ENCODE results near the gene LGI2.

DNA sequence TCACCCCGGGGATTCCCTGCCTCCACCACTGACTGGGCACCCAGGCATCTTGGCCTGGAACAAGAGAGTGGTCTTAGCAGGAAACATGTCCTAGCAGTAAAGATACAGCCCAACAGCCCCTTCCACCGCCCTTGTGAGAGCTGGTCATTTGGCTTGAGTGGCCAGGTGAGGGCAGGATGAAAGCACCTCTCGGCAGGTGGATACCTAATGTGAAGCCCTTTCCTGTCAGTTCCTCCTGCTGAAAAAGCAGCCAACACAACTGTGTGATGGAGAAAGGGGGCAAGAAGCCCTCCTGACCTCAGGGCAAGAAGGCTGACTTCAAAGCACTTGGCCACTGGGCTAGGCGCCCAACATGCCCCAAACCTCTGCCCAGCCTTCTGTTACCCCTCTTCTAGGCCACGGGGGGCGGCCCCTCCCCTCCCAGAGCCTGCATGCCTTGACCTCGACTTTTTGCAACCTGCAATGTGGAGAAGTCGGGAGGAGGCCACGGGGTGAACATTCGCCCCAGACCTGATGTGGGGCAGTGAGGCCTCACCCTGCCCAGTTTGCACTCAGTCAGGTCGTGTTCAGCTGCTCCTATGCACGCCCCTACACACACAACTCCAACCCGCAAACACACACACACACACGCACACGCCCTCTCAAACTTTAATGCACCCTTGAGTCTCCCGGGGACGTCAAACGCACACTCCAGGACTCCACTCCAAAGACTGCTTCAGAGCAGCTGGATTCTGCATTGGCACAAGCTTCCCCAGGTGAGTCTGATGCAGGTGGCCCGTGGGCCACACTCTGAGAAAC is 1.1 kb downstream of the LGI2 start:
- TF ChIP-seq, protein P1, sequence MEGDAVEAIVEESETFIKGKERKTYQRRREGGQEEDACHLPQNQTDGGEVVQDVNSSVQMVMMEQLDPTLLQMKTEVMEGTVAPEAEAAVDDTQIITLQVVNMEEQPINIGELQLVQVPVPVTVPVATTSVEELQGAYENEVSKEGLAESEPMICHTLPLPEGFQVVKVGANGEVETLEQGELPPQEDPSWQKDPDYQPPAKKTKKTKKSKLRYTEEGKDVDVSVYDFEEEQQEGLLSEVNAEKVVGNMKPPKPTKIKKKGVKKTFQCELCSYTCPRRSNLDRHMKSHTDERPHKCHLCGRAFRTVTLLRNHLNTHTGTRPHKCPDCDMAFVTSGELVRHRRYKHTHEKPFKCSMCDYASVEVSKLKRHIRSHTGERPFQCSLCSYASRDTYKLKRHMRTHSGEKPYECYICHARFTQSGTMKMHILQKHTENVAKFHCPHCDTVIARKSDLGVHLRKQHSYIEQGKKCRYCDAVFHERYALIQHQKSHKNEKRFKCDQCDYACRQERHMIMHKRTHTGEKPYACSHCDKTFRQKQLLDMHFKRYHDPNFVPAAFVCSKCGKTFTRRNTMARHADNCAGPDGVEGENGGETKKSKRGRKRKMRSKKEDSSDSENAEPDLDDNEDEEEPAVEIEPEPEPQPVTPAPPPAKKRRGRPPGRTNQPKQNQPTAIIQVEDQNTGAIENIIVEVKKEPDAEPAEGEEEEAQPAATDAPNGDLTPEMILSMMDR (conservative IDR thresholded peaks at IDR 0.05; ENCODE audit: low read depth, low read length) = no peak
- TF ChIP-seq EZH2 (IDR thresholded peaks at IDR 0.05; ENCODE audit: borderline replicate concordance, low read depth, low read length, poor library complexity, severe bottlenecking) = no peak

Measured in A673 (cell line).